Colonic mucosa (tissue), 4 donors: ENCODE results near the gene HCAR2. TPM values are rescaled to one million over a fixed set of nuclear protein-coding genes. Genes with fewer than 3 reads are reported as not detected.
"Not testable (repeated sequence)": the region's sequence is repeated elsewhere in the genome, so short reads cannot be mapped to it uniquely, and the experiment has no call there.

ENCODE experiments used
- DNase-seq: peaks from one replicate; pipeline ENCODE4 v3.0.0-alpha.2; 2020
- H3K27ac ChIP-seq: fragments of 200-600 bp; one replicate; pipeline ENCODE4 v1.8.0; 2021
- H3K27me3 ChIP-seq: fragments of 200-600 bp; one replicate; pipeline ENCODE4 v1.8.0; 2021
- H3K36me3 ChIP-seq: fragments of 200-600 bp; one replicate; pipeline ENCODE4 v1.8.0; 2021
- H3K4me1 ChIP-seq: fragments of 200-600 bp; one replicate; pipeline ENCODE4 v1.8.0; 2021; ENCODE audit warnings: mild to moderate bottlenecking
- H3K4me3 ChIP-seq: fragments of 200-600 bp; one replicate; pipeline ENCODE4 v1.8.0; 2021
- H3K9ac ChIP-seq, 2 donors: one replicate each; pipeline ENCODE4 v1.7.0; 2013; ENCODE audit warnings: control low read depth in 2 of 2, low read depth in 2 of 2, low read length in 2 of 2
- H3K9me3 ChIP-seq: fragments of 200-600 bp; one replicate; pipeline ENCODE4 v1.8.0; 2021
- CTCF ChIP-seq: fragments of 200-600 bp; IDR thresholded peaks from one replicate; pipeline ENCODE4 v1.8.0; 2022; ENCODE audit warnings: antibody characterized with exemption, mild to moderate bottlenecking
- intact Hi-C: fragments of 100-400 bp; cut with DNase I; formaldehyde crosslinking; loops from one replicate; pipeline ENCODE4 v1.14.1; 2022
- total RNA-seq, 2 donors: library from RNA; stranded (reverse); fragmentation: NEBNext Ultra II Directional in 1 of 2; extraction: Animal tissue kit (Norgen Biotek cat#: 25700) in 1 of 2; gene quantifications; one replicate each; pipeline ENCODE4 v1.2.1, GENCODE V29; 2021
- donor health status: healthy.
- donor health status: DM: no; HTN: no; CAD: no.
- donor health status: DM: no; HTN: no; CAD: no.

HCAR2 gene
- under 1 TPM; 0.12 to 0.56 TPM for total RNA-seq

DNA sequence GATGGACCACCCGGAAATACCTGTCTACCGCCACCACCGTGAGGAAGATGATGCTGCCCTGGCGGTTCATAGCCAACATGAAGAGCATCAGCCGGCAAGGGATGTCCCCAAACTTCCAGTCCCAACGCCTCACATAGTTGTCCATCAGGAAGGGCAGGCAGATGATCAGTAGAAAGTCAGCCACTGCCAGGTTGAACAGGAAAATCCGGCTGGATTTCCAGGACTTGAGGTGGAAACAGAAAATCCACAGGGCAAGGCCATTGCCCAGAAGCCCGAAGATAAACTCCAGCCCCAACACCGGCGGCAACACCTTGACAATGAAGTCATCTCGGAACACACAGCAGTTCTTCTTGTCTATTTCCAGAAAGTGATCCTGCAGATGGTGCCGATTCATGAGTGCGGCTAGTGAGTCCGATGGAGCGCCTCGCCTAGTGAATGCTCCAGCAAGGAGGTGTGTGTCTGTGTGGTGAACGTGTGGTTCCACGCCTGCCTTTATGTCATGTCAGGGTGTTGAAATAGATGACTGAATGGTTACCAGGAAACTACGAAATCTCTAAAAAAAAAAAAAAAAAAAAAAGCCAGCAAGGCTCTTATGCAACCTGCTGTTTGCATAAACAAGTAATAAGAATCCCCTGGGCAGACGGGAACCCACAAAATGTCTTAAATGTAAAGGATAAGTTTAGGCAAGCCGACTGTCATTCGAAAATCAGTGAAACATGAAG is at the start of gene HCAR2:
HCAR2 (minus strand) TSS at position 468 of the 722 bp plus-strand sequence; CDS start at position 394, 74 bp downstream.
- H3K27me3 ChIP-seq, H3K27ac ChIP-seq, H3K4me3 ChIP-seq, H3K9ac ChIP-seq, H3K4me1 ChIP-seq, DNase-seq, H3K36me3 ChIP-seq, H3K9me3 ChIP-seq, intact Hi-C loops: not testable (repeated sequence)

DNA sequence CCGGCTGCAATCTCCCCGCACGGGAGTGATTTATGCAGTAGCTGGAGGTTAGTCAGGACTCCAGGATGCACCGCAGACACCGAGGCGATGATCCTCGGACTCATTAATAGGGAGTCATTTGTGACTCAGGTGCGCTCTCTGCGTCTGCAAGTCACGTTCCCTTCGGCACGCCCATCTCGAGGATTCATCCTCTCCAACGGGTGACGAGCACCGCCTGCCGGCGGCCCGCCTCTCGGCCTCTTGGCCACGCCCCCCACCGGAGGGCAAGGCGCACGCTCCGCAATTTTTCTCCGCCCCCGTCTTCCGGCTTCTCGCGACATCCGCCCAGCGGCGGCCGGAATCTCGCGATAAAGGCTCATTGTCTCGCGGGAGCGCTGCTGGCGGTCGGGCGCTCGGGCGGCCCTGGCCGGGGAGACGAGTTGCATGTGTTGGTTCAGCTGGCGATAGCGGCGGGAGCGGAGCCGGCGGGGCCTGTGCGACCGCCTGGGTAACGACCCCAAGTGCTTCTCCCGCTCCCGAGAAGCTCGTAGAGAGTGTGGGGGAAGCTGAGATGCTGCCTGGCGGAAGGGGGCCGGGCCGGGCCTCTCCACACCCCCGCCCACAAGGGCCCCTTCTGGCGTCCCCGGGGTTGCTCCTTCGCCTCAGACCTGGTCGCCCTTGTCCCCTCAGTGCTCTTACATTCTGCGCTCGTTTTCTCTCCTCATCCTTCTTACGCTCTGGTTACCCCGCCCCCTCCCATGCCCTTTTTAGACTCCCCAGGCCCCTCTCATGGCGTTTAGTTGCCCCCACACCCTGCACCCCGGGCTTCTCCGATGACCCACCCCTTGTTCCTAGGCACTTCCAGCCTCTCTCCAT is 49.5 kb upstream of the HCAR2 start, which contains the start of gene DENR:
DENR (plus strand) TSS at position 361 of the 855 bp plus-strand sequence. CDS start 878 bp downstream, outside the sequence.
- peak; percentile 99 for DNase-seq
- Histone ChIP-seq H3K9me3 (no peaks in the 10 kb centered on the region), H3K4me1 (peaks cover 4% of the 10 kb centered on the region), H3K9ac (peak within 1 kb of the TSS; percentile 88 to 98), H3K4me3 (peak within 1 kb of the TSS; percentile 94), H3K36me3 (no peaks in the 10 kb centered on the region), H3K27me3 (no peaks in the 10 kb centered on the region), H3K27ac (peak within 1 kb of the TSS; percentile 83)
- intact Hi-C loops = loop anchor here (5.0 kb wide), 1 partner anchor 115 kb away; no protein-coding TSS in a partner anchor
- peak; percentile 77 for TF ChIP-seq CTCF

DNA sequence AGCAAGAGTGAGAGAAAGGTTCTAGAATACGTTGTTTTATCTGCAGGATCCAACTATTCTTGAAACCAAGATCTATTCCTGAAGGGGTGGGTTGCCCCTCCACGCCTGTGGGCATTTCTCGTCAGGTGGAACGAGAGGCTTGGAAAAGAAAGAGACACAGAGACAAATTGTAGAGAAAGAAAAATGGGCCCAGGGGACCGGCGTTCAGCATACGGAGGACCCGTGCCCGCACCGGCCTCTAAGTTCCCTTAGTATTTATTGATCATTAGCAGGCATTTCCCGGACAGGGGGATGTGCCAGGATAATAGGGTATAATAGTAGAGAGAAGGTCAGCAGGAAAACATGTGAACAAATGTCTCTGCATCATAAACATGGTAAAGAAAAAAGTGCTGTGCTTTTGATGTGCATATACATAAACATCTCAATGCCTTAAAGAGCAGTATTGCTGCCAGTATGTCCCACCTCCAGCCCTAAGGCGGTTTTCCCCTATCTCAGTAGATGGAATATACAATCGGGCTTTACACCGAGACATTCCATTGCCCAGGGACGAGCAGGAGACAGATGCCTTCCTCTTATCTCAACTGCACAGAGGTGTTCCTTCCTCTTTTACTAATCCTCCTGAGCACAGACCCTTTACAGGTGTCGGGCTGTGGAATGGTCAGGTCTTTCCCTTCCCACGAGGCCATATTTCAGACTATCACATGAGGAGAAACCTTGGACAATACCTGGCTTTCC is 47.8 kb upstream of the HCAR2 start:
- intact Hi-C loops = loop anchor here (5.0 kb wide), 1 partner anchor 114 kb away; no protein-coding TSS in a partner anchor
- H3K27me3 ChIP-seq, H3K27ac ChIP-seq, H3K9ac ChIP-seq, H3K4me1 ChIP-seq, DNase-seq, H3K36me3 ChIP-seq, H3K9me3 ChIP-seq, H3K4me3 ChIP-seq: not testable (repeated sequence)

GRCh38 chr12:122749569-122750332 is 46.6 kb upstream of the HCAR2 start:
- peaks cover 4% of the 10 kb centered on the region for H3K4me1 ChIP-seq
- no peak overlapping the region for H3K9ac ChIP-seq
- intact Hi-C loops = loop anchor here (5.0 kb wide), 1 partner anchor 112 kb away; no protein-coding TSS in a partner anchor
- H3K27ac ChIP-seq = no peak overlapping the region
- no peak for DNase-seq
- no peaks in the 10 kb centered on the region for H3K36me3 ChIP-seq
- no peak overlapping the region for H3K4me3 ChIP-seq
- no peaks in the 10 kb centered on the region for H3K27me3 ChIP-seq
- TF ChIP-seq CTCF = no peak
- H3K9me3 ChIP-seq = no peaks in the 10 kb centered on the region

DNA sequence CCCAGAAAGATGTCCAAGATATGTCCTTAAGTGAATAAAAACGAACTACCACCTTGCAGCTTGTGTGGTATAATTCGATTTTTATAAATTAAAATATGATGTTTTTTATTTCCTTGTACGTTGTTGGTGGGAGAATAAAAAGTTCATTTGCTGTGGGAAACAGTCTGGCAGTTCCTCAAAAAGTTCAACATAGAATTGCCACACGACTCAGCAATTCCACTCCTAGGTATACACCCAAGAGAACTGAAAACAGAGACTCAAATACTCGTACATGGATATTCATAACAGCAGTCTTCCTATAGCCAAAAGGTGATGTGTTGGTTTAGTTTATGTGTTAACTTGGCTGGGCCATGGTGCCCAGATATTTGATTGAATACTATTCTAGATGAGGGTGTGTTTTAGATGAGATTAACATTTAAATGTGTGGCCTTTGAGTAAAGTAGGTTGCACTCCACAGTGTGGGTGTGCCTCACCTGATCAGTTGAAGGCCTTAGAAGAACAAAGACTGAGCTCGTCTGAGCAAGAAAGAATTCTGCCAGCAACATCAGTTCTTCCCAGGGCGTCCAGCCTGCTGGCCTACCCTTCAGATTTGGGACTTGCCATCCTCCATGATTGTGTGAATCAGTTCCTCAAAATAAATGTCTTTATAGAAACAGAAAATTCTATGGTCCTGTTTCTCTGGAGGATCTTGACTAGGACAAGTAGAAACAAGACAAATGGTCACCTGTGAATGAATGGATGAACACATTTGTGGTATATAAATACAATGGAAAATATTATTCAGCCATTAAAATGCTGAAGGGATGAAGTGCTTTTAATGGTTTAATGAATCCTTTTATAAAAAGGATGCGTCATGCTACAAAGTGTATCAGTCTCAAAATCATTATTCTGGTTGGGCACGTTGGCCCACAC is 44.3 kb upstream of the HCAR2 start:
- H3K27me3 ChIP-seq = no peaks in the 10 kb centered on the region
- no peaks in the 10 kb centered on the region for H3K9me3 ChIP-seq
- intact Hi-C loops = no loop called here
- no peaks in the 10 kb centered on the region for H3K36me3 ChIP-seq
- H3K4me3 ChIP-seq = no peak overlapping the region
- H3K9ac ChIP-seq = no peak overlapping the region
- H3K4me1 ChIP-seq = no peaks in the 10 kb centered on the region
- no peak for TF ChIP-seq CTCF
- no peak overlapping the region for H3K27ac ChIP-seq
- DNase-seq = no peak
